ENCODE data around the gene INTS12.

DNA sequence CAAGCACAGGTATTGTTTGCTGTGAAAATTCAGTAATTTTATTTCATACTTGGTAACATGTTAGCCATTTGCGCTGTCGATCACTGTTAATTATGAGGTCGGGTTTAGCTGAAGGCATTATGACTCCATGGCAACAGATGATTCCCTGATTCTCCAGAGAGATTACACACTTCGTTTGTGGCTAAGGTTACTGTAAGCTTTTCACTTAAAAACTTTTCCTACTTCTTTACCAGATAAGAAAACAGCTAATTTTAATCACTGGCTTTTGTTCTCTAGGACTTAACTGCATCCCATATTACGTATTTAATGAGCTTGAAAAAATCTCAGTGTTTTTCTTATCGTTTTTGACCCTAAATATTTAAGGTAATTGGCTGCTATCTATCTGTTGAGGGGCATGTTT is 2.2 kb upstream of the INTS12 start:
- TF ChIP-seq, protein P1, sequence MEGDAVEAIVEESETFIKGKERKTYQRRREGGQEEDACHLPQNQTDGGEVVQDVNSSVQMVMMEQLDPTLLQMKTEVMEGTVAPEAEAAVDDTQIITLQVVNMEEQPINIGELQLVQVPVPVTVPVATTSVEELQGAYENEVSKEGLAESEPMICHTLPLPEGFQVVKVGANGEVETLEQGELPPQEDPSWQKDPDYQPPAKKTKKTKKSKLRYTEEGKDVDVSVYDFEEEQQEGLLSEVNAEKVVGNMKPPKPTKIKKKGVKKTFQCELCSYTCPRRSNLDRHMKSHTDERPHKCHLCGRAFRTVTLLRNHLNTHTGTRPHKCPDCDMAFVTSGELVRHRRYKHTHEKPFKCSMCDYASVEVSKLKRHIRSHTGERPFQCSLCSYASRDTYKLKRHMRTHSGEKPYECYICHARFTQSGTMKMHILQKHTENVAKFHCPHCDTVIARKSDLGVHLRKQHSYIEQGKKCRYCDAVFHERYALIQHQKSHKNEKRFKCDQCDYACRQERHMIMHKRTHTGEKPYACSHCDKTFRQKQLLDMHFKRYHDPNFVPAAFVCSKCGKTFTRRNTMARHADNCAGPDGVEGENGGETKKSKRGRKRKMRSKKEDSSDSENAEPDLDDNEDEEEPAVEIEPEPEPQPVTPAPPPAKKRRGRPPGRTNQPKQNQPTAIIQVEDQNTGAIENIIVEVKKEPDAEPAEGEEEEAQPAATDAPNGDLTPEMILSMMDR (conservative IDR thresholded peaks at IDR 0.05; ENCODE audit: low read depth, low read length) = no peak
- TF ChIP-seq EZH2phosphoT487 (IDR thresholded peaks at IDR 0.05; ENCODE audit: borderline replicate concordance, low read length) = no peak
- TF ChIP-seq EZH2 (IDR thresholded peaks at IDR 0.05; ENCODE audit: low read length, unreplicated experiment) = no peak

Measured in PC-3 (cell line).